ENCODE data around the gene TCF4.

DNA sequence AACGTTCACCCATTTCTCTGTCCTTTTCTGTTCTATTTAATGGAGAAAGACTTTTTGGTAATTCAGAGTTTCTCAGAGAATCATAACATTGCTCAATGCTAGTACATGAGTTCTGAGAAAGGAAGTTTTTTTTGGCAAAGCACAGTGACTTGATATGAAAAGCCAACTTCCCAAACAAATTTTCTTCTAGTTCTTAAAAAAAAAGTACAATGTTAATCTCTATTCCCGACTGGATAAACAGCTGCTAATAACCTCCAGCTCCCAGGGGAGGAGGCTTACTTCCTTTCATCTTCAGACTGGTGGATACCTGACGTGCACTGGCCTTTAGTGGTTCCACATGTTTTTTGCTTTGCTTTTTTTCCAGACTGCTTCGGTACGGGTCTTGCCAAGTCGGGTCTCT lies 344.1 kb downstream of the TCF4 start:
- no peak for TF ChIP-seq ARNTL (CRISPR knock-in tag; IDR thresholded peaks at IDR 0.05; ENCODE audit: borderline replicate concordance, low read depth)
- TF ChIP-seq ZFP30 (CRISPR knock-in tag; IDR thresholded peaks at IDR 0.05), result no peak
- TF ChIP-seq, protein P1, sequence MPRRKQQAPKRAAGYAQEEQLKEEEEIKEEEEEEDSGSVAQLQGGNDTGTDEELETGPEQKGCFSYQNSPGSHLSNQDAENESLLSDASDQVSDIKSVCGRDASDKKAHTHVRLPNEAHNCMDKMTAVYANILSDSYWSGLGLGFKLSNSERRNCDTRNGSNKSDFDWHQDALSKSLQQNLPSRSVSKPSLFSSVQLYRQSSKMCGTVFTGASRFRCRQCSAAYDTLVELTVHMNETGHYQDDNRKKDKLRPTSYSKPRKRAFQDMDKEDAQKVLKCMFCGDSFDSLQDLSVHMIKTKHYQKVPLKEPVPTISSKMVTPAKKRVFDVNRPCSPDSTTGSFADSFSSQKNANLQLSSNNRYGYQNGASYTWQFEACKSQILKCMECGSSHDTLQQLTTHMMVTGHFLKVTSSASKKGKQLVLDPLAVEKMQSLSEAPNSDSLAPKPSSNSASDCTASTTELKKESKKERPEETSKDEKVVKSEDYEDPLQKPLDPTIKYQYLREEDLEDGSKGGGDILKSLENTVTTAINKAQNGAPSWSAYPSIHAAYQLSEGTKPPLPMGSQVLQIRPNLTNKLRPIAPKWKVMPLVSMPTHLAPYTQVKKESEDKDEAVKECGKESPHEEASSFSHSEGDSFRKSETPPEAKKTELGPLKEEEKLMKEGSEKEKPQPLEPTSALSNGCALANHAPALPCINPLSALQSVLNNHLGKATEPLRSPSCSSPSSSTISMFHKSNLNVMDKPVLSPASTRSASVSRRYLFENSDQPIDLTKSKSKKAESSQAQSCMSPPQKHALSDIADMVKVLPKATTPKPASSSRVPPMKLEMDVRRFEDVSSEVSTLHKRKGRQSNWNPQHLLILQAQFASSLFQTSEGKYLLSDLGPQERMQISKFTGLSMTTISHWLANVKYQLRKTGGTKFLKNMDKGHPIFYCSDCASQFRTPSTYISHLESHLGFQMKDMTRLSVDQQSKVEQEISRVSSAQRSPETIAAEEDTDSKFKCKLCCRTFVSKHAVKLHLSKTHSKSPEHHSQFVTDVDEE (CRISPR knock-in tag; IDR thresholded peaks at IDR 0.05), result no peak

Measured in SK-N-SH treated with all-trans-retinoic acid at 6 μM for 48 hours (cell line).